AG08396 (cell line): ENCODE measurements around the gene OSBPL7.
"Not testable (repeated sequence)": the region's sequence is repeated elsewhere in the genome, so short reads cannot be mapped to it uniquely, and the experiment has no call there.

Experiments used
- DNase-seq: peaks from one replicate; pipeline ENCODE4 v3.0.0; 2012; ENCODE audit warnings: low spot score, mixed read lengths

Gene OSBPL7

DNA sequence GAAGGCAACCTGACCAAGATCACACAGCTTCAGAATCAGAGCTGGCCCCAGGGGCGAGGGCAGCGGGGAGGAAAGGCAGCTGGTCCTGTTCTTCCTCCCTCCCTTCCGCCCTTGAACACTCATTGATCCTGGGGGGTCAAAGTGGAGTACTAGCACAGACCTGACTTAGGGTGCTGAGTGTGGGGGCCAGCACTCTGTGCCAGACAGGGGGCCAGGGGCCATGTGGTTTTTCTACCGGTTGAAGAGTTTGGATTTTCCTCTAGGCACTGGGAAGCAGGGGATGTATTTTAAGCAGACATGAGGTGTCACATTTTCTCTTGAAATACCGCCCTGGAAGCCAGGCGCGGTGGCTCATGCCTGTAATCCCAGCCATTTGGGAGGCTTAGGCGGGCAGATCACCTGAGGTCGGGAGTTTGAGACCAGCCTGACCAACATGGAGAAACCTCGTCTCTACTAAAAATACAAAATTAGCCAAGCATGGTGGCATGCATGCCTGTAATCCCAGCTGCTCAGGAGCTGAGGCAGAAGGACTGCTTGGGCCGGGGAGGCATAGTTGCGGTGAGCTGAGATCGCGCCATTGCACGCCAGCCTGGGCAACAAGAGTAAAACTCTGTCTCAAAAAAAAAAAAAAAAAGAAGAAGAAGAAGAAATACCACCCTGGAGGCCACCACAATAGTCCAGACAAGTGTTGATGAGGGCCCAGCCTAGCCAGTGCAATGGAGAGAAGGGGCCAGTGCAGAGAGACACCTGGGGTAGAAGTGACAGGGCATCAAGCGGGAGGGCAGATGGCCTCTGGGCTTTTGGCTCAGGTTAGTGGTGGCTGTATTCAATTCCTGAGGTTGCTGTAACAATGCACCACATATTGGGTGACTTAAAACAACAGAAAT lies 15.3 kb downstream of the OSBPL7 start:
- DNase-seq, result no peak

DNA sequence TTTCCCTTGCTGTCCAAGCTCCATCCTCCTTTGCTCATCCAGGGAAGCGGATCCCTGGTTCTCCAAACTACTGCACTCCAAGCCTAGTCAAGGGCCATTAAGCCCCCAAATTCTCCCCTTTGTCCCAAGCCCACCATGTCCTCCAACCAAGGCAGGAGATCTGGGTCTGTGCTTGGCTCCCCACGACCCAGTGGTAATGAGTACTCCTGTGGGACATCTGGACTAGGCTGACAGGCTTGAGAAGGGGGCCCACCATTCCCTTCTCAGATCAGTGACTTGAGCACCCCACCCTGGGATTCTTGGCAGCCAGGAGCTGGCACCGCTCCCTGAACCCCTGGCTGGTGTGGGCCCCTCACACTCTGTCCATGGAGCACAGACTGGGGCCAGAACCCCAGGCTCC lies 17.1 kb downstream of the OSBPL7 start:
- DNase-seq, result no peak

DNA sequence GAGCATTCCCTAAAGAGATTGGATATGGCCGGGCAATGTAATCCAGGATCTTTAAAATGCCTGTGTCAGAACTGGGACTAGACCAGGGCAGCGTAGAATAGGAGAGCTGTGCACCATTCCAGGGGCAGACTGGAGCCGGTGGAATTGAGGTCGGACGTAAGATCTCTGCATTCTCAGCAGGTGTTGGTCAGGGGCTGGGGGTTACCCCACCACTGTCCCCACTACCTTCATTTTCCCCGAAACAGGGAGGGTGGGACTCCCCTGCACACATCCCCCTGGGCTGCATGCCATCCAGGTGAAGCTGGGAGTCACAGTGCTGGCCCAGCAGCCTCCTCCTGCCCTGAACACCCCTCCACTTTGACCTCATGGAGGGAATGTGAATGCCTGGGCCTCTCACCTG lies 17.8 kb downstream of the OSBPL7 start:
- no peak for DNase-seq

DNA sequence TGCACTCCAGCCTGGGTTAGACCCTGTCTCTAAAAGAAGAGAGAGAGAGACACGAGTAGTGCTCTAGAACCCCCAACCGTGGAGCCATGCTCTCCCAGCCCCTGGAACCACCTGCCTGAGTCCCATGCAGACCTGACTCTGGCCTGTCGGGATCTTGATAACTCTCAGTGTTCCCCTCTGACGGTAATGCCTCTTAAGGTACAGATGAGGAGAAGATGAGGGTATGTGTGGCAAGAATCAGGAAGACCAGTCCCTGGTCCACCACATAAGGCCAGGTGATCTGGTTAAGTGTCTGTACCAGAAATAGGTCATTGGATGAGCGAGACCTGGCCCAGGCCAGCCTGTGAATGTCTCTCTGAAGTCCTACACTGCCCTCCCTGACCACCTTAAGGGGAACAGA lies 18.4 kb downstream of the OSBPL7 start:
- no peak for DNase-seq

DNA sequence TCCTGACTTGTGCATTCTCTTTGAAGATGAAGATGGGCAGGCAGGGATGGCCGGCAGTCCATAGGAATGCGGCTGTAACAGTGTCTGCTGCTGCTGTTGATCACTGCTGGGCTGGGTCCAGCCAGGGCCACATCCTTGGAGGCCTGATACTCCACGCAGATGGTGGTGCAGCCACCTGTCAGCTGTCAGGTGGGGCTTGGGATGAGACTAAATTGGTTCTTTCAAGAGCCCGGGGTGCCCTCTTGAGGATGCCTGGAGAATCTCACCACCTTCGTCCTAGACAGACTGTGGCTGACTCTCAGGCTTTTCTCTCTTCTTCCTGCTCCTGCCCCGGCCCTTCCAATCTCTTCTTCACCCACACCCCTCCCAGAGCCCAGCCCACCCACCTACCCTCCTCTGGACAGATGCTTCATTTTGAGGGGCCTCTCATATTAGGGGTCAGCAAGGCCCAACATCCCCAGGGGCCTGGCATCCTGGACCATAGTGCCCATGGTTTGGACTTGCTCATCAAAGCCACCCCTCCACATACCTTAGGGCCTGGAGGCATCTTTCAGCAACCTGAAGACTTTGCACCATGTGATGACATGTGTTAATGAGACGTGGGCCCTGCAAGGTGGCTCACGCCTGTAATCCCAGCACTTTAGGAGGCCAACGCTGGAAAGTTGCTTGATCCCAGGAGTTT lies 19.1 kb downstream of the OSBPL7 start:
- DNase-seq, result peak; percentile 66

DNA sequence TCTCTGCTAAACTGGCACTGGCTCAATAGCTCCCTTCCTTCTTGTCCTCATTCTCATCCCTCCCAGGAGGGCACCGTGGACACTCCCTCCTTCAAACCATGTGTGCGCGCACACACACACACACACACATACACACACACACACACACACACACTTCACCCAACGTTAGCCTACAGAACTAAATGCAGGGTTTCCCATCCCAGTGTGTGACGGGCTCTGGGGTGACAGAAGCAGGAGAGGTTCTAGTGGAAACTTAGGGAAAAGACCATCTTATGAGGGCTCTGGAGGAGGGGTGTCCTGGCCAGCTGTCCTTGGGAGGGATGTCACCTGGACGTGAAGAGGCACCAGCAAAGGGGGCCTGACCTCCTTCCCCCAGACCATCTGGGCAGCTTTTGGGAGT lies 19.7 kb downstream of the OSBPL7 start:
- no peak for DNase-seq

DNA sequence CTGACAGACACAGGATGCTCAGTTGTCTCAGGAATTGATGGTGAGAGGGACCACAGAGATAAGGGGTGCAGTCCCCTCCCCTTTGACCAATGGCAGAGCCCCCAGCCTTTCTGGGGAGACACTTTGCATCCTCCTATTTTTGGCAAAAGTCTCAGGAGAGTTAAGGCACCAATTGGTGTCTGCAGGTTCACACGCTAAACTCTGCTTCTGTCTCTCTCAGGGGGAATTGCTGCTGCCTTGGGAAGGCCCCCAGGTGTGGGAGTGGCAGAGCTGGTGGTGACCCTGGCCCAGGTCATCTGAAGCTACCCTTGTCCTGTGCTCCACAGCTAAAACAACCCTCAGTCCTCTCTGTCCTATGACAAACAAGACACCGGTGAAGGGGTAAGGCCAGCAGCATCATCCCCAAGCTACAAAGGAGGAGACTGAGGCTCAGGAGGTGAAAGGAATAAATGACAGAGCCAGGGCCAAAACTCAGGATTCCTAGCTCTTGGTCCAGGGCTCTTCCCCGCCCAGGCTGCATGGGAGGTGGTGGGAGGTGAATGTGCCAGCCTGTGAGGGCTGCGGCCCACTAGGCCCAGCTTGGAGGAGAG lies 20.3 kb downstream of the OSBPL7 start:
- DNase-seq, result no peak

DNA sequence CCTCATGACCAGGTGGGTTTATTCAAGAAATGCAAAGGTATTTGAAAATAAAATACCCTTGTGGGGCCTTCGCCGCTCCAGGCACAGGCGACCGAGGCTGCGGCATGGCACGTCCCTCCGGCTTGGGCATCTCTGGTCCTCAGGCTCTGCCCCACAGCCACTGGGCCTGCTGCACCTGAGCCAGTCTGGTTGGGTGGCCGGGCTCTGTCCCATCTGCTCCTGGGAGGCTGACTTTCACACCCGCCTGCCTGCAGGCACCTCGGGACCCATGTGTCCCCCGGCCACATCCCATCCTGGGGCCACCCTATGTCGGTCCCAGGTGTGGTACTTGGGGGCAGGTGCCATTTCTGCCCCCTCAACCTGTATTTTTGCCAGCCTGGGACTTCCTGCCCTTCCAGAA lies 20.9 kb downstream of the OSBPL7 start:
- no peak for DNase-seq

DNA sequence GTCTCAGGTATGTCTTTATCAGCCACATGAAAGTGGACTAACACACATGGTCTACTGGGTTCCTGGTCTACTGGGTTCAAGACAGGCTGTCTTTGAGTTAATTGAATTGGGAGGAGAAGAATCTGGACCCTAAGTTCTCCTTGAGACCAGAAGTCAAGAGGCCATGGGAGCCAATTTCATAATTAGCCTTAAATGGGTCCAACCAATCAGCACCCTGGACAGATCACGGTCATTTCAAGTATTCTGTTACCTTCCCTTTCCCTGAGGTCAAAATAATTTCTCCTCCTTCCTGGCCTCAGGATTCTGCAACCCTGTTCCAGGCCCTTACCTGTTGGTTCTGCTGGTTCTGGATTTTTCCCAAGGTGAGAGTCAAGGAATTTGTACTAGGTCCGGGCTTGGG lies 23.8 kb downstream of the OSBPL7 start:
- DNase-seq, result no peak

DNA sequence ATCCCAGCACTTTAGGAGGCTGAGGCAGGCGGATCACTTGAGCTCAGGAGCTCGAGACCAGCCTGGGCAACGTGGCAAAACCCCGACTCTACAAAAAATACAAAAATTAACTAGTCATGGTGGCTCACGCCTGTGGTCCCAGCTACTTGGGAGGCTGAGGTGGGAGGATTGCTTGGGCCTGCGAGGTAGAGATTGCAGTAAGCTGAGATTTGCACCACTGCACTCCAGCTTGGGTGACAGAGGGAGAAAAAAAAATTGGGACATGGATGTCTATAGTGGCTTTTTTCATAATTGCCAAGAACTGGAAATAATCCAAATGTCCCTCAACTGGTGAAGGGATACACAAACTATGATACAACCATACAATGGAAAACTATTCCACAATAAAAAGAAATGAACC lies 28.6 kb downstream of the OSBPL7 start:
- DNase-seq, result no peak

DNA sequence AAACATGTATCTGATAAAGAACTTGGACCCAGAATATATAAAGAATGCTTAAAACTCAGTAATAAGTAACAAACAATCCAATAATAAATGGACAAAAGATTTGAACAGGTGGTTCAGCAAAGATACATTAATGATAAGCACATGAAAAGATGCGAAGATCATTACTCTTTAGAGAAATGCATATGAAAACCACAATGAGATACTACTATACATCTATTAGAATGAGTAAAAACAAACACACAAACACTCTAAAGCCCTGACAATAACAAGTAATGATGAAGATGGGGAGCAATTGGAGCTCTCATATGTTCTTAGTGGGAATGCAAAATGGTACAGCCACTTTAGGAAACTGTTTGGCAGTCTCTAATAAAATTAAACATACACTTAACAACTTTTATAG lies 29.1 kb downstream of the OSBPL7 start:
- no peak for DNase-seq

DNA sequence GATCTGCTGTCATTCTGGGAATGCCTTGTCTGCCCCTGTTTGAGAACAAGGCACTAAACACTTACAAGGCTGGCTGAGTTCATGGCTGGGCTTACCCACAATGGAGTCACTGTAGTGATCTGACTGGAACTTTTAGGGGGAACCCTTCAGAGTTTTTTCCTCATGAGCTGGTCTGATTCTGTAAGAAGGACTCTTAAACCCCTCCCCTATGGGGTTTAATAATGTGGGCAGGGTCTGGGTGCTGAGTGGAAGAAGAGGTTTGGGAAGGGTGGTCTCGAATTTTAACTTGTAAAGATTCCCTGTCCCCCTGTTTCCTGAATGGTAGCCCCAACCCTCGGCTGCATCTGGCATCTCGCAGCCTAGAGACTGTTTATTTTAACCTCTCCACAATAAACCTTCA lies 30.6 kb downstream of the OSBPL7 start:
- DNase-seq, result no peak

DNA sequence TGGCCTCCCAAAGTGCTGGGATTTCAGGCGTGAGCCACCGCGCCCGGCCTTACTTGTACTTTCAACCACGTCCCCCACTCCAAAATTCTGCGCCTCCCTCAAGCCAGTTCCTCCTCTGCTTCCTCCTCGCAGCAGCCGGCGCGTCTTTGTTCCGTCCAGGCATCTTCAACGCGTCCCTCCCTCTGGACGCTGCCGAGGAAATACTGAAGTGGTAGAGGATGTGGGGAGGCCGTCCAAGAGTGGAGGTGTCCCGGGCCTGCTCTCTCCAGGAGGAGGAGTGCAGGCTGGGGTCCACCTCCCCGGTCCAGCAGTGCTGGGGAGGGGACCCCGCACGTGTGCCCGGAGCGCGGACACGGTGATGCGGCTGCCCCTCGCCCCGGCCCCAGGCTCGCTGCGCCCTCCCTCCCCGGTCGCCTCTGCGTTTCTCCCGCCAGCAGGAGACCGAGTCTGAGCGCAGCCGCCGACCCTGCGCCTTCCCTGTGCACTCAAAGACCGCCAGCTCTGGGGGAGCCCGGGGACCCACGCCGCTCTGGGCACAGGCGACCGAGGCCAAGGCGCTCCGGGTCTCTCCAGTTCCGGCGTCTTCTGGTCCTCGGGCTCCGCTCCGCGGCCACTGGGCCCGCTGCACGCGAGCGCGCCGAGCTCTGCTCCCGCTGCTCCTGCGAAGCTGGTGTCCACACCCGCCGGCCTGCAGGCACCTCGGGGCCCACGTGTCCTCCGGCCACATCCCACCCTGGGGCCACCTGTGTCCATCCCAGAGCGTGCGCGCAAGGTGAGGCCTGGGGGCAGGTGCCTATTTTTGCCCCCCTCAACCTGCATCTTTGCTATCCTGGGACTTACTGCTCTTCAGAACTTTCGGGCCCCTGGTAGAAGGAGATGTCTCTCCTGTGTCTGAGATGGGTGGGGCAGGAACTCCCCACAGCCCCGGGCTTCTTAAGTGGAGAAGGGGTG lies 31.7 kb downstream of the OSBPL7 start:
- DNase-seq, result peak; percentile 87

DNA sequence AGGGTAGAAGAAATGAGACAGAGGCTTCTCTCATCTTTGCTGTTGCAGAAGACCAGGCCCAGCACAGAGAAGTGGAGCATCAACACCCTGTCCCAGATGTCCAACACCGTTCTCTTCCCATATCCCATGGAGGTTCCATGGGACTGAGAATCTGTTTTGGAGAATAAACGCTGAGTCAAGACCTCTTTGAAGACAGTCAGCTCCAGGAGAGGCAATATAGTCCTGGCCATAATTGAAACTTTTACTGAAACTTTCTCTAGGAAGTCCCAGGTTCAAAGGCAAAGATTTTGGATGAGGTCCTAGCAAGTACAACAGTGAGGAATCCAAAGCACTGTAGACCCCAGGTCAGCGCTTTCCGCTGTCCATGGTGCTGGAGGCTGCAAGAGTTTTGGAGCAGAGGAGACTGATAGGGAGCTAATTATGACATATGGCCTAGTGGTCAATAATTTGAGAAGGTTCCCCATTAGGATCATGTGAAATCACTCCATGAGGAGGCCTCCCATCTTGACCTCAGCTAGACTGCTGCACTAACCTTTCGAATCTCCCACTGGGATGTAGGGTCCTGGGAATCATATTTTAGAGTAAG lies 36.0 kb downstream of the OSBPL7 start:
- DNase-seq, result no peak

DNA sequence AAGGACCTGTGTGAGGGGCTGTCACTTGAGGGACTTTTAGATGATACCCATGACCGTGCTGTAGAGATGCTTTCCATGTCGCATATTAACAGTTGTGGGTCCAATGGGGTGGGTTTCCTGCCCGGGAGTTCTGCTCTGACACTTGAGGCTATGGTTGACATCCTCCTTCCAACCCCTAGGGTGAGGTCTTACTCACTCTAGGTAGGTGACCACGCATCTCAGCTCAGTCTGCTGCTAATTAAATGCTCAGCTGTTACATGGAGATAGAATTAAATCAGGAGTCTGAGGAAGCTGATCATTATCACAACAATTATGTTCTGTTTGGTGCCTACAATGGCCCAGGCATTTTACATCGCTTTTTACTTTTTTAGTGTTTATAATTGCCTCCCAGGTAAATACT lies 40.2 kb downstream of the OSBPL7 start:
- DNase-seq, result no peak

DNA sequence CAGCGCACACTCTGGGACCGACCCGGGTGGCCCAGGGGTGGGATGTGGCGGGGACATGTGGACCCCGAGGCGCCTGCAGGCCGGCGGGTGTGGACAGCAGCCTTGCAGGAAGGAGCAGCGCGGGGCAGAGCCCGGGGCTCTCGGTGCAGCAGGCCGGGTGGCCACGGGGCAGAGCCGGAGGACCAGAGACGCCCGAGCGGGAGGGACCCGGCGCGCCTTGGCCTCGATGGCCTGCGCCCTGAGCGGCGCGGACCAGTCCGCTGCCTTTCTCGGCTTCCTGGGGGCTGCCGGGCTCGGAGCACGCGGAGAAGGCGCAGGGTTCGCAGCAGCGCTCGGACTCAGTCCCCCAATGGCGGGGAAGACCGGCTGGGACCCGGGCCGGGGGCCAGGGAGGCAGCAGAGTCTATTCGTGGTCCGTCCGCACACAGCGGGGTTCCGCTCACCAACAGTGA lies 43.4 kb downstream of the OSBPL7 start:
- DNase-seq, result no peak

DNA sequence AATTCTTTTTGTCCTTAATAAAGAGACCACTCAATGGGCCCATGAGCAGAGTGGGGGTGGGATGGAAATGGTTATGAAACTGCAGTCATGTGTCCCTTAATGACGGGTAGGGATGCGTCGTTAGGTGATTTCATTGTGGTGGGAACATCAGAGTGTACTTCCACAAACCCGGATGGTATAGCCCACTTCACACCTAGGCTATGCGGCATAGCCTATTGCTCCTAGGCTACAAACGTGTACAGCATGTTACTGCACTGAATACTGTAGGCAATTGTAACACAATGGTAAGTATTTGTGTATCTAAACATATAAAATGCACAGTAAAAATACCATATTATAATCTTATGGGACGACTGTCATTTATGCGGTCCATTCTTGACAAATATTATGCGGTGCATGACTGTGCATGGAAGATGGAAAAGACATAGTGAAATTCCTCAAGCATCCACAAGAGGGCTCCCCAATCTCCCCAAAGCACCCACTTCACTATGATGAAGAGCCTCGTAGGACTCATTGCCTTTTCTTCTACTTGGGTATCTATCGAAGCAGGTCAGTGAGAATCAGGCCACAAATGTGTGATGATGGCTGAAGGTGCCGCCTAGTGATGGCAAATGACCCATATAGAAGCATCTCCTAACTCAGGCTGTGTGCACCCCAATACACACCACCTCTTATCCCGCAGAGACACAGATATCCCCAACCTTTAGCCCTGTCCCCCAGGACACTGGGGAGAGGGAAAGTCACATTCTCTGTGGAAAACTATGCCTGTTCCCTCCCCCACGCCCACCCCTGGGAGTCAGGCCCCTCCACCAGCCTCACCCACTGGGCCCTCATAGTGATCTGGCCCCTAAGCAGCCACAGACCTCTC lies 45.0 kb downstream of the OSBPL7 start:
- peak; percentile 74 for DNase-seq

DNA sequence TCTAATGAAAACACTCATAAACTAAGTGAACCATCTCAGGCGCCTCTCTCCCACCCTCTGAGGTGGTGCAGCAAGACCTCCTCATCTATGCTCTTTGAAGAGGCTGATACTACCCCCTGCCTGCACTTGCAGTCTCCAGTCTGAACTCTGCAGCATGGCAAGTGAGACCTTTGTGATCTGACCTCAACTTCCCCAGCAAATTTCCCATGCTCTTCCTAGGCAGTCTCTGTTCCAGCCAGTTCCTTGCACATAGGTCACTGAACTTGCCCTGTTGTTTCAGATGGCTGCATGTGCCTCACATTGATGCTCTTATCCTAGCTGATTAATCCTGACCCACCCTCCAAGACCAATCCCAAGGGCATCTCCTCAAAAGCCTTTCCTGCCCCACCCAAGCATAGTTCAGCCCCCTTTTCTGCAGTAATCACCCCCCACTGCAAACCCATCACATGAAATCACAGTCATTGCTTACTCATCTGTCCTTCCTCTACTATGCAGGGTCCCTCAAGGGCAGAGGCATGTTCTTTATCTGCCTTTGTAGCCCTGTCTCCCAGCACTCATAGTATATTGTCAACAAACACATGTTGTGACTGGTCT lies 46.5 kb downstream of the OSBPL7 start:
- DNase-seq, result no peak

DNA sequence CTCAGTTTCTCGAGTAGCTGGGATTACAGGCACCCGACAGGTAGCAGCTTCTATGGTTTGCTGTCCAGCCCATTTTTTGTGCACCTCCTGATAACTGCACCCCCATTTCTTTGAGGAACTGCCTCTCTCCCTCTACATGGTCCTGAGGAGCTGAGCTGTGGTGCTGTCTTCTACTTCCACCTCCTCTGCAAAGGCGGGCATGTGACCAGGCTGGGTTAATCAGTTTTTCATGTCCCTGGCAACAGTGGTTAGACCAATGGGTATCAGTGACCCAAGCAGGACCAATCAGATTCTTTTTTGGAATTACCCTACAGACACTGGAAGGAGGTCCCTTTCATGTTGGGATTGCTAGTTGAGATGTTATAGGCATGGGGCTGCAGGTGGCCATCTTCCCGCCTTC lies 47.3 kb downstream of the OSBPL7 start:
- no peak for DNase-seq

DNA sequence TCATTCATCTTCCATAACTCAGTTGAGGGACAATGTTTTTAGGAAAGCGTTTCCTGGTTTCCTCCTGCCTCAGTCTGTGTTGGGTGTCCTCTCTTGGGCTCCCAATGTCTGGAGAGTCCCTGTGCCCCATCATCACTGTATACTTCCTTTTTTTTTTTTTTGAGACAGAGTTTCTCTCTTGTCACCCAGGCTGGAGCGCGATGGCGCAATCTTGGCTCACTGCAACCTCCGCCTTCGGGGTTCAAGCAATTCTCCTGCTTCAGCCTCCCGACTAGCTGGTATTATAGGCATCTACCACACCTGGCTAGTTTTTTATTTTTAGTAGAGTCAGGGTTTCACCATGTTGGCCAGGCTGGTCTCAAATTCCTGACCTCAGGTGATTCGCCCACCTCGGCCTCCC lies 47.9 kb downstream of the OSBPL7 start:
- DNase-seq, result not testable (repeated sequence)
